NCI-H2107 treated with DMSO at 0.1 percent for 48 hours (cell line): ENCODE data around the gene AP1G2.
A peak's percentile ranks its signal among the peaks of the same experiment; 100 is the strongest.

ENCODE experiments used
- DNase-seq: peaks from one replicate; lab custom pipeline; 2025; ENCODE audit not compliant: unreplicated experiment; lab: John Stamatoyannopoulos, UW

Gene AP1G2

GRCh38 chr14:23571701-23572523 lies 4.3 kb upstream of the AP1G2 start:
- DNase-seq, result no peak

GRCh38 chr14:23570806-23571483 lies 3.4 kb upstream of the AP1G2 start:
- no peak for DNase-seq

- DNase-seq, result peak; percentile 91
These were observed 2.0 kb upstream of the AP1G2 start for GRCh38 chr14:23569443-23570151.

- no peak for DNase-seq
These were observed 1.2 kb upstream of the AP1G2 start for GRCh38 chr14:23568600-23569331.

GRCh38 chr14:23568021-23568599 lies 519 bp upstream of the AP1G2 start:
- no peak for DNase-seq

- no peak for DNase-seq
These were observed 809 bp downstream of the AP1G2 start for GRCh38 chr14:23566778-23567185.

GRCh38 chr14:23566112-23566777 lies 1.3 kb downstream of the AP1G2 start:
- DNase-seq, result no peak

- no peak for DNase-seq
These were observed 2.0 kb downstream of the AP1G2 start for GRCh38 chr14:23565626-23566025.

GRCh38 chr14:23564876-23565275 lies 2.7 kb downstream of the AP1G2 start:
- no peak for DNase-seq

GRCh38 chr14:23564181-23564812 lies 3.3 kb downstream of the AP1G2 start:
- DNase-seq, result no peak

- no peak for DNase-seq
These were observed 4.0 kb downstream of the AP1G2 start for GRCh38 chr14:23563473-23564180.

- peak; percentile 65 for DNase-seq
These were observed 4.6 kb downstream of the AP1G2 start for GRCh38 chr14:23562822-23563472.

- no peak for DNase-seq
These were observed 5.4 kb downstream of the AP1G2 start for GRCh38 chr14:23561873-23562821.

GRCh38 chr14:23561259-23561658 lies 6.3 kb downstream of the AP1G2 start:
- no peak for DNase-seq

- no peak for DNase-seq
These were observed 7.6 kb downstream of the AP1G2 start for GRCh38 chr14:23559926-23560520.

GRCh38 chr14:23559010-23559925 lies 8.3 kb downstream of the AP1G2 start:
- no peak for DNase-seq
